PC-9 (cell line): ENCODE results near the gene CDC73.

Experiments used
- EZH2 ChIP-seq: fragments of 200-600 bp; sonication (generic); IDR thresholded peaks from 2 replicates; pipeline ENCODE4 v1.8.0; 2017; ENCODE audit warnings: antibody characterized with exemption, low read depth
- TF ChIP-seq, protein P1 (sequence below): fragments of 200-600 bp; sonication (generic); conservative IDR thresholded peaks from 2 replicates; pipeline ENCODE4 v1.6.1; 2017; ENCODE audit warnings: mixed run types, antibody characterized with exemption, mild to moderate bottlenecking, moderate library complexity

DNA sequence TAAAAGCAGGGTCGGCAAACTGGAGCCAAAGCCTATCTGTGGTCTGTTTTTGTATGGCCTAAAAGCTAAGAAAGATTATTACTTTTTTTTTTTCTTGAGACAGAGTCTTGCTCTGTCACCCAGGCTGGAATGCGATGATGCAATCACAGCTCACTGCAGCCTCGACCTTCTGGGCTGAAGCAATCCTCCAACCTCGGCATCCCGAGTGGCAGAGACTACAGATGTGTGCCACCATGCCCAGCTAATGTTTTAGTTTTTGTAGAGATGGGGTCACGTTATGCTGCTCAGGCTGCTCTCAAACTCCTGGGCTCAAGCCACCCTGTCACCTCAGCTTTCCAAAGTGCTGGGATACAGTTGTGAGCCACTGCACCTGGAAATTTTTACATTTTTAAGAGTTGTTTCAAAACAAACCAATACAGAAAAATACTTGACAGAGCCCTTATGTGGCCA lies 10.2 kb upstream of the CDC73 start:
- TF ChIP-seq, protein P1, sequence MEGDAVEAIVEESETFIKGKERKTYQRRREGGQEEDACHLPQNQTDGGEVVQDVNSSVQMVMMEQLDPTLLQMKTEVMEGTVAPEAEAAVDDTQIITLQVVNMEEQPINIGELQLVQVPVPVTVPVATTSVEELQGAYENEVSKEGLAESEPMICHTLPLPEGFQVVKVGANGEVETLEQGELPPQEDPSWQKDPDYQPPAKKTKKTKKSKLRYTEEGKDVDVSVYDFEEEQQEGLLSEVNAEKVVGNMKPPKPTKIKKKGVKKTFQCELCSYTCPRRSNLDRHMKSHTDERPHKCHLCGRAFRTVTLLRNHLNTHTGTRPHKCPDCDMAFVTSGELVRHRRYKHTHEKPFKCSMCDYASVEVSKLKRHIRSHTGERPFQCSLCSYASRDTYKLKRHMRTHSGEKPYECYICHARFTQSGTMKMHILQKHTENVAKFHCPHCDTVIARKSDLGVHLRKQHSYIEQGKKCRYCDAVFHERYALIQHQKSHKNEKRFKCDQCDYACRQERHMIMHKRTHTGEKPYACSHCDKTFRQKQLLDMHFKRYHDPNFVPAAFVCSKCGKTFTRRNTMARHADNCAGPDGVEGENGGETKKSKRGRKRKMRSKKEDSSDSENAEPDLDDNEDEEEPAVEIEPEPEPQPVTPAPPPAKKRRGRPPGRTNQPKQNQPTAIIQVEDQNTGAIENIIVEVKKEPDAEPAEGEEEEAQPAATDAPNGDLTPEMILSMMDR, result no peak
- no peak for TF ChIP-seq EZH2
